Measurements from ENCODE around the gene PIAS4.

Gene PIAS4

DNA sequence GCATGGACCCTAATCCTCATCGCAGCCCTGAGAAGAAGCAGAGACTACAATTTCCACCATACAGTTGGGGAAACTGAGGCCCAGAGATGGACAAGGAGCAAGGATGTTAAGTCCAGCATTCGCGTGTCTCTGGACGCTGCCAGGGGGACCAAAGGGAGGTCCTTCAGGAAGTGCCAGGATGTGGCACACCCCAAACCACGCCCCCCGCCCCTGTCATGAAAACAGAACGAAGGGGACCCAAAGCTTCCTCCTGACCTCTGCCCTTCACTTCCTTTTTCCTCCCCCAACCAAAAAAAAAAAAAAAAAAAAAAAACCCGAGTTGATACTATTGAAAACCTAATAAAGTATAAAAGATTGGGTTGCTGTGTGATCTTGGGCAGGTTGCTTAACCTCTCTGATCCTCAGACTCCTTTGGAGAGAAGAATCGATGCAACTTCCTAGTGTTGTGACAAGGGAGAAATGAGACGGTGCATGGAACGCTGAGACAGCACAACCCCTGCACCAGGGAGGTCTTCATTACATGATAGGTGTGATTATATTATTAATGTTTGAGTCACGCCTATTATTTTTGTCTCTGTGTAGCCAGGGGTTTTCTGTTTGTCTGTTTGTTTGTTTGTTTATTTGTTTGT is 61.9 kb downstream of the PIAS4 start:
- Histone ChIP-seq H3K4me3 (ENCODE audit: low read depth, low read length) (no peak overlapping the region), H3K36me3 (ENCODE audit: control insufficient read depth in 2 of 2, insufficient read depth in 1 of 2, low read length in 2 of 2) (no peaks in the 10 kb centered on the region), H3K4me1 (ENCODE audit: control insufficient read depth, insufficient read depth, low read length) (no peaks in the 10 kb centered on the region; the same call in 1 of the 2 replicates), H3K27ac (ENCODE audit: extremely low read depth, low read depth, low read length) (no peak overlapping the region), H3K9me3 (ENCODE audit: control insufficient read depth, insufficient read depth, low read depth, low read length) (no peaks in the 10 kb centered on the region)
- TF ChIP-seq KLF8 (tag by site-specific recombination; IDR thresholded peaks at IDR 0.05) (0 out of 2 replicates have a peak, but pooled peaks have one; percentile 22), ZNF768 (tag by site-specific recombination; IDR thresholded peaks at IDR 0.05) (peak; percentile 88; the same call in 1 of the 2 replicates), ZNF510 (tag by site-specific recombination; IDR thresholded peaks at IDR 0.05; ENCODE audit: insufficient replicate concordance) (no peak)
- CTCF ChIA-PET, result no interaction called here
- POLR2A ChIA-PET, result no interaction called here

DNA sequence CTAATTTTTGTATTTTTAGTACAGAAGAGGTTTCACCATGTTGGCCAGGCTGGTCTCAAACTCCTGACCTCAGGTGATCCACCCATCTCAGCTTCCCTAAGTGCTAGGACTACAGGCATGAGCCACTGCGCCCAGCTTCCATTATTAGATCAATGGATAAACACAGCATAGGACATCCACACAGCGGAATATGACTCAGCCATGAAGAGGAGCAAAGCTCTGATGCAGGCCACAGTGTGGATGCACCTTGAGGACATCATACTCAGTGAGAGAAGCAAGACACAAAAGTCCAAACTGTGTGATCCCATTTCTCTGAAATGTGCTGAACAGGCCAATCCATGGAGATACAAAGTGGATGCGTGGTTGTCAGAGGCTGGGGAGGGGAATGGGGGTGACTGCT is 64.1 kb downstream of the PIAS4 start:
- CTCF ChIA-PET, result no interaction called here
- no peaks in the 10 kb centered on the region; the same call in 1 of the 2 replicates for H3K4me1 ChIP-seq (ENCODE audit: control insufficient read depth, insufficient read depth, low read length)
- TF ChIP-seq ZNF146 (tag by site-specific recombination; IDR thresholded peaks at IDR 0.05) (peak; percentile 92), KLF8 (tag by site-specific recombination; IDR thresholded peaks at IDR 0.05) (no peak)
- POLR2A ChIA-PET, result no interaction called here
- H3K36me3 ChIP-seq (ENCODE audit: control insufficient read depth in 2 of 2, insufficient read depth in 1 of 2, low read length in 2 of 2), result no peaks in the 10 kb centered on the region
- no peak overlapping the region for H3K27ac ChIP-seq (ENCODE audit: extremely low read depth, low read depth, low read length)
- H3K9me3 ChIP-seq (ENCODE audit: control insufficient read depth, insufficient read depth, low read depth, low read length), result no peaks in the 10 kb centered on the region
- H3K4me3 ChIP-seq (ENCODE audit: low read depth, low read length), result no peak overlapping the region

DNA sequence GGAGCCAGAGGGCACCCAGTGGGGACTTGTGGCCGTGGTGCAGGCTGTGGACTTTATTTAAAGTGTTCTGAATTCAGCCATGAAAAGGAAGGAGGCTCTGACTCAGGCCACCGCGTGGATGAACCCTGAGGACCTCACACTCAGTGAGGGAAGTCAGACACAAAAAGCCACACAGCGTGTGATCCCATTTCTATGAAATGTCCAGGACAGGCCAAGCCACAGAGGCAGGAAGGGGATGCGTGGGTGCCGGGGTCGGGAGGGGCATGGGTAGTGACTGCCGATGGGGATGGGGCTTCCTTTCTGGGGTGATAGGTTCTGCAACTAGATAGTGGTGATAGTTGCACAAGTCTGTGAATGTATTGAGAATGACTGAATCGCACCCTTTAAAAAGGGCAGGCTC is 67.8 kb downstream of the PIAS4 start:
- POLR2A ChIA-PET, result interaction anchor here (0.7 kb wide), 1 partner anchor 105 kb away, joined by 3 read pairs; the partner anchor contains the start of gene DAPK3
- no peak overlapping the region for H3K27ac ChIP-seq (ENCODE audit: extremely low read depth, low read depth, low read length)

DNA sequence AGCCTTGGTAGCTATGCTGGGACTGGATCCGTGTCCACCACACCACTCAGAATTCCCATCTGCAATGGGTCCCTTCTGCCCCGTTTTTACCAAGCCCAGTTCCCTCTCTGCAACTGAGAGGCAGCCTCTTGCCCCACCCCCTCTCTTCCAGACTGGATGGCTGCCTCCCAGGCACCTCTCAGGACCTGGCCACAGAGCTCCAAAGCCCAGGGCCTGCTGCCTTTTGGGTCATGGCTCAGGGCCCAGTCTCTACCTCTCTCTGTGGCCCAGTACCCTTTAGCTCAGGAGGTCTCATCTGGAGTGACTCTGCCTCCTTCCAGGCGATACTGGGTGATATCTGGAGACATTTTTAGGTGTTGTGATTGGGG is 69.5 kb downstream of the PIAS4 start:
- ChIA-PET CTCF (interaction anchor here (0.6 to 1.2 kb wide), 2 partner anchors 91 to 447 kb away, joined by 3 read pairs; no protein-coding TSS in a partner anchor), POLR2A (interaction anchor here (0.7 to 1.4 kb wide), 2 partner anchors 11 to 64 kb away, joined by 3 to 4 read pairs; no protein-coding TSS in a partner anchor)
- H3K9me3 ChIP-seq (ENCODE audit: control insufficient read depth, insufficient read depth, low read depth, low read length), result no peaks in the 10 kb centered on the region

More for the DNA sequence above, 67.8 kb downstream of the PIAS4 start:
- H3K4me1 ChIP-seq (ENCODE audit: control insufficient read depth, insufficient read depth, low read length), result no peaks in the 10 kb centered on the region
- CTCF ChIA-PET, result interaction anchor here (0.6 to 0.9 kb wide), 2 partner anchors 68 to 90 kb away, joined by 3 read pairs; no protein-coding TSS in a partner anchor
- no peaks in the 10 kb centered on the region for H3K36me3 ChIP-seq (ENCODE audit: control insufficient read depth in 2 of 2, insufficient read depth in 1 of 2, low read length in 2 of 2)
- TF ChIP-seq ZNF629 (tag by site-specific recombination; IDR thresholded peaks at IDR 0.05) (no peak), ZNF670 (tag by site-specific recombination; IDR thresholded peaks at IDR 0.05; ENCODE audit: low read depth) (no peak)
- TF ChIP-seq, protein P1, sequence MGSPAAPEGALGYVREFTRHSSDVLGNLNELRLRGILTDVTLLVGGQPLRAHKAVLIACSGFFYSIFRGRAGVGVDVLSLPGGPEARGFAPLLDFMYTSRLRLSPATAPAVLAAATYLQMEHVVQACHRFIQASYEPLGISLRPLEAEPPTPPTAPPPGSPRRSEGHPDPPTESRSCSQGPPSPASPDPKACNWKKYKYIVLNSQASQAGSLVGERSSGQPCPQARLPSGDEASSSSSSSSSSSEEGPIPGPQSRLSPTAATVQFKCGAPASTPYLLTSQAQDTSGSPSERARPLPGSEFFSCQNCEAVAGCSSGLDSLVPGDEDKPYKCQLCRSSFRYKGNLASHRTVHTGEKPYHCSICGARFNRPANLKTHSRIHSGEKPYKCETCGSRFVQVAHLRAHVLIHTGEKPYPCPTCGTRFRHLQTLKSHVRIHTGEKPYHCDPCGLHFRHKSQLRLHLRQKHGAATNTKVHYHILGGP (tag by site-specific recombination; IDR thresholded peaks at IDR 0.05), result no peak
- no peak overlapping the region for H3K4me3 ChIP-seq (ENCODE audit: low read depth, low read length)
- no peaks in the 10 kb centered on the region for H3K9me3 ChIP-seq (ENCODE audit: control insufficient read depth, insufficient read depth, low read depth, low read length)

More for the DNA sequence above, 69.5 kb downstream of the PIAS4 start:
- Histone ChIP-seq H3K27ac (ENCODE audit: extremely low read depth, low read depth, low read length) (no peak overlapping the region), H3K4me3 (ENCODE audit: low read depth, low read length) (no peak overlapping the region), H3K4me1 (ENCODE audit: control insufficient read depth, insufficient read depth, low read length) (no peaks in the 10 kb centered on the region), H3K36me3 (ENCODE audit: control insufficient read depth in 2 of 2, insufficient read depth in 1 of 2, low read length in 2 of 2) (no peaks in the 10 kb centered on the region)
- TF ChIP-seq, protein P2, sequence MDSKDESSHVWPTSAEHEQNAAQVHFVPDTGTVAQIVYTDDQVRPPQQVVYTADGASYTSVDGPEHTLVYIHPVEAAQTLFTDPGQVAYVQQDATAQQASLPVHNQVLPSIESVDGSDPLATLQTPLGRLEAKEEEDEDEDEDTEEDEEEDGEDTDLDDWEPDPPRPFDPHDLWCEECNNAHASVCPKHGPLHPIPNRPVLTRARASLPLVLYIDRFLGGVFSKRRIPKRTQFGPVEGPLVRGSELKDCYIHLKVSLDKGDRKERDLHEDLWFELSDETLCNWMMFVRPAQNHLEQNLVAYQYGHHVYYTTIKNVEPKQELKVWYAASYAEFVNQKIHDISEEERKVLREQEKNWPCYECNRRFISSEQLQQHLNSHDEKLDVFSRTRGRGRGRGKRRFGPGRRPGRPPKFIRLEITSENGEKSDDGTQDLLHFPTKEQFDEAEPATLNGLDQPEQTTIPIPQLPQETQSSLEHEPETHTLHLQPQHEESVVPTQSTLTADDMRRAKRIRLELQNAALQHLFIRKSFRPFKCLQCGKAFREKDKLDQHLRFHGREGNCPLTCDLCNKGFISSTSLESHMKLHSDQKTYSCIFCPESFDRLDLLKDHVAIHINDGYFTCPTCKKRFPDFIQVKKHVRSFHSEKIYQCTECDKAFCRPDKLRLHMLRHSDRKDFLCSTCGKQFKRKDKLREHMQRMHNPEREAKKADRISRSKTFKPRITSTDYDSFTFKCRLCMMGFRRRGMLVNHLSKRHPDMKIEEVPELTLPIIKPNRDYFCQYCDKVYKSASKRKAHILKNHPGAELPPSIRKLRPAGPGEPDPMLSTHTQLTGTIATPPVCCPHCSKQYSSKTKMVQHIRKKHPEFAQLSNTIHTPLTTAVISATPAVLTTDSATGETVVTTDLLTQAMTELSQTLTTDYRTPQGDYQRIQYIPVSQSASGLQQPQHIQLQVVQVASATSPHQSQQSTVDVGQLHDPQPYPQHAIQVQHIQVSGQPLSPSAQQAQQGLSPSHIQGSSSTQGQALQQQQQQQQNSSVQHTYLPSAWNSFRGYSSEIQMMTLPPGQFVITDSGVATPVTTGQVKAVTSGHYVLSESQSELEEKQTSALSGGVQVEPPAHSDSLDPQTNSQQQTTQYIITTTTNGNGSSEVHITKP (tag by site-specific recombination; IDR thresholded peaks at IDR 0.05), result 0 out of 2 replicates have a peak, but pooled peaks have one; percentile 19
- TF ChIP-seq, protein P3, sequence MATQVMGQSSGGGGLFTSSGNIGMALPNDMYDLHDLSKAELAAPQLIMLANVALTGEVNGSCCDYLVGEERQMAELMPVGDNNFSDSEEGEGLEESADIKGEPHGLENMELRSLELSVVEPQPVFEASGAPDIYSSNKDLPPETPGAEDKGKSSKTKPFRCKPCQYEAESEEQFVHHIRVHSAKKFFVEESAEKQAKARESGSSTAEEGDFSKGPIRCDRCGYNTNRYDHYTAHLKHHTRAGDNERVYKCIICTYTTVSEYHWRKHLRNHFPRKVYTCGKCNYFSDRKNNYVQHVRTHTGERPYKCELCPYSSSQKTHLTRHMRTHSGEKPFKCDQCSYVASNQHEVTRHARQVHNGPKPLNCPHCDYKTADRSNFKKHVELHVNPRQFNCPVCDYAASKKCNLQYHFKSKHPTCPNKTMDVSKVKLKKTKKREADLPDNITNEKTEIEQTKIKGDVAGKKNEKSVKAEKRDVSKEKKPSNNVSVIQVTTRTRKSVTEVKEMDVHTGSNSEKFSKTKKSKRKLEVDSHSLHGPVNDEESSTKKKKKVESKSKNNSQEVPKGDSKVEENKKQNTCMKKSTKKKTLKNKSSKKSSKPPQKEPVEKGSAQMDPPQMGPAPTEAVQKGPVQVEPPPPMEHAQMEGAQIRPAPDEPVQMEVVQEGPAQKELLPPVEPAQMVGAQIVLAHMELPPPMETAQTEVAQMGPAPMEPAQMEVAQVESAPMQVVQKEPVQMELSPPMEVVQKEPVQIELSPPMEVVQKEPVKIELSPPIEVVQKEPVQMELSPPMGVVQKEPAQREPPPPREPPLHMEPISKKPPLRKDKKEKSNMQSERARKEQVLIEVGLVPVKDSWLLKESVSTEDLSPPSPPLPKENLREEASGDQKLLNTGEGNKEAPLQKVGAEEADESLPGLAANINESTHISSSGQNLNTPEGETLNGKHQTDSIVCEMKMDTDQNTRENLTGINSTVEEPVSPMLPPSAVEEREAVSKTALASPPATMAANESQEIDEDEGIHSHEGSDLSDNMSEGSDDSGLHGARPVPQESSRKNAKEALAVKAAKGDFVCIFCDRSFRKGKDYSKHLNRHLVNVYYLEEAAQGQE (tag by site-specific recombination; IDR thresholded peaks at IDR 0.05), result no peak
- TF ChIP-seq ZNF654 (tag by site-specific recombination; IDR thresholded peaks at IDR 0.05; ENCODE audit: low read depth) (no peak), OVOL3 (tag by site-specific recombination; IDR thresholded peaks at IDR 0.05) (no peak)

Data from HEK293 (cell line).